MV-4-11 (cell line): ENCODE data around the gene CFAP299.
"Not testable (repeated sequence)": the region's sequence is repeated elsewhere in the genome, so short reads cannot be mapped to it uniquely, and the experiment has no call there.

ENCODE experiments used
- DNase-seq: peaks from one replicate; lab custom pipeline; 2025; lab: John Stamatoyannopoulos, UW

The CFAP299 gene

DNA sequence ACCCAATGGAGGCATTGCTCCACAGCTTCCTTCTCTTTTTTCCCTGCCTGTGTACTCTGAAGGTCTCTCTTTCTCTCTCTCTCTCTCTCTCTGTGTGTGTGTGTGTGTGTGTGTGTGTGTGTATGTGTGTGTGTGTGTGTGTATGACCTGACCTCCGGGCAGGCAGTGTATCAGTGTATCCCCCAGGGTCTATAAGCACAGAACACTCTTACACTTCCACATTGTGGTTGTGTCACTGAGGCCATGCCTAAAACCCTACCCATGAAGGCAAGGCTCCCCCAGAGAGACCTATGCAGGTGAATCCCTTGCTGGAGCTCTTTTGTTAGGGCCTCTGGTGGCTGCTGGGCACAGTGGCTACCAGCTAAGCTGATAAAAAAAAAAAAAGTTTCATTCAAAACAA, 394.6 kb downstream of the CFAP299 start:
- DNase-seq = no peak

DNA sequence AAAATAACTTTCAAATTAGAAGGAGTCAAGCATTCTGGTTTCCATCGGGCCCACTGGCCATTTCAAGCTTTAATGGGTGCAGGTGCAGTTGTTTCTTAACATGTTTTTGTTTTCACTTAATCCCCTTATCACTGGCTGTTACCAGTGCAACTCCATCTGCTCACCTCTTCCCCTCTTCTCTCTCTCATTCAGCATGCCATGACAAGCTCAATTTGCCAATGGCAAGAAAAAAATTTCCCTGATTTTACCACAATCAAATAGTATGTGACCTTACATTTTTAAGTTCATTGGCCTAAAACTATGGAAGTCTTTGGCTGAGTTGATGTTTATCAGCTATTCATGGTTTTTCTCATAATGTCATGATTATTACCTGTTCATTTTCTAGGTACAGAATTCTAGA, 395.9 kb downstream of the CFAP299 start:
- DNase-seq = no peak

- no peak for DNase-seq
These were observed 396.5 kb downstream of the CFAP299 start for GRCh38 chr4:80732010-80732409.

GRCh38 chr4:80740375-80740774, 404.8 kb downstream of the CFAP299 start:
- DNase-seq = no peak

- not testable (repeated sequence) for DNase-seq
These were observed 414.0 kb downstream of the CFAP299 start for GRCh38 chr4:80749558-80749957.

GRCh38 chr4:80751200-80751599, 415.7 kb downstream of the CFAP299 start:
- no peak for DNase-seq

DNA sequence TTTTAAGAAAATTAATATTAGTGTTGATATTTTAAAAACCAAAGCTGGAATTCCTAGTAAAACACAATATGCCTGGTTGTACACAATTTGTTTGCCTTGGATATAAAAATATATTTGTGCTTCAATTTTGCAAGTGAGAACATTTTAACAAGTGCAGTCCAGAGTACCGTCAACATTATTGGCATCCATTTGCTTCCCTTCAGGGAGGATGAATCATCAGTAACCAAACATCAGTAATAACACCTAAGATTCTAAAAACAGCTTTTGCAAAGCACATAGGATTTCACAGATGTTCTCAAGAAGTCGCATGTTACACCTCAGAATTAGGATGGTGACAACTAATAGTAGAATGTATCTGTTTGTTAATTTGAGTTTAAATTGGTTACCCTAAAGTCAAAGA, 432.4 kb downstream of the CFAP299 start:
- no peak for DNase-seq

DNA sequence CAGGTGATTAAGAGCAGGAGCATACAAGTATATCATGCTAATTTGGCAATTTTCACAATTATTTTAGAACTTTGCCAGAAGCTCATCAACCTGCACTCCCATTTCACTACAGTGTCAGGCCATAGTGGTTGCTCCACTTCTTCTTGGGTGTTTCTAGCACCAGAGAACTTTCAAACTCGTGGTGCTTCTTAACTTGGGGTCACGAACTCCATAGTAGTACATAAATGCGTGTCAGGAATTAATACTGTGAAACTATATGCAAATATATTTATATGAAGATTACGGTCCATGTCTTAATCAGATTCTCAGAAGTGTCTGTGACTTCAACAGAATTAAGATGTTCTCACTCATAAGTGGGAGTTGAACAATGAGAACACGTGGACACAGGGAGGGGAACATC, 440.6 kb downstream of the CFAP299 start:
- DNase-seq = no peak

DNA sequence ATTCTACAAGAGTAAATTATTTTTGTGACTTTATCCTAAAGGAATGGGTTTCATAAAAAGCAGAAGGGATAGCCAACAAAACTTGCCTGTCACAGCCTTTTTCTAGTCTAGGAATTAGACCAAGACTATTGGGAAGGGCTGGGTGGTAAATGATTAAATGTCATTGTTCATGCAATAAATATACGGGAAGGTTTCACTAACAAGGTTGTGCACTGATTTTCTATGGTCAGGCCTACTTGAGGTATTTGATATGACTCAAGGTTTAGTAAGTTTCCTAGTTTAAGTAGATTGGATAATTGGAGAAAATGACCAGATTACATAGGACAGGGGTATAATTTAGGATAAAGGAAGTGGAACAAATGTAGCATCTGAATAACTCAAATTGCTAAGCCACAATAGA, 445.9 kb downstream of the CFAP299 start:
- DNase-seq = no peak

DNA sequence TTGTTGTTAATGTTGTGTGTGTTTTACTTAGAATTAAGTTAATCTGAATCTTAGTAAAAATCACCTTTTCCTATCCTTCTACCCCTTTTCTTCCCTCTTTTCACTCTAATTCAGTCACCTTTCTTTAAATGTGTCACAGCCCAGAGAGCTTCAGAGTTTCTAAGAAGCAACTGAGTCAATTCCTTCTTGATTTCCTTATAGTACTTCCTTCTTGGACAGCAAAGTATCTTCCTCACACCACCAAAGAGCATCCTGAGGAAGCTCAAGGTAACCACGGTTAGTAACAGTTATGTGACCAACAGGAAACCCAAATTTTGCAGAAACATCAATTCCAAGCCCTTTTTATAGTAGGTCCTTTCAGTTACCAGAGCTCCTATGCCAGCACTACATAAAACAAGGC, 451.8 kb downstream of the CFAP299 start:
- DNase-seq = no peak

DNA sequence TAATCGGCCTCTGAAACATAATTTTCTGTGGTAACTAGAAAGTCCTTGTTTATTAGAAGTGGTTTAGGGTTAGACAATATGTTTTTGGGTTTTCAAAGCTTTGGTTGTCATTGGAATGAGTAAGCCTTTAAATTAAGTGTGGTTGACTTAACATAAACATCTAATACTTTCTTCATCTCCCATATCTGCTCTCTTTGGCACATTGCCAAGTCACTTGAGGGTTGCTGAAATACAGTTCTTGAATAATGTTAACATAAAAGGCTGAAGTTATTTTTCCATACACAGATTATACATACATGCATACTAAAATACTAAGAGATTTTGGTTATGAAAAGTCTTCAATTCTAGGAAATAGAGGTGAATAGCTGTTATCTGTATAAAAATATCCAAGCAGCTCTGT, 453.3 kb downstream of the CFAP299 start:
- no peak for DNase-seq

DNA sequence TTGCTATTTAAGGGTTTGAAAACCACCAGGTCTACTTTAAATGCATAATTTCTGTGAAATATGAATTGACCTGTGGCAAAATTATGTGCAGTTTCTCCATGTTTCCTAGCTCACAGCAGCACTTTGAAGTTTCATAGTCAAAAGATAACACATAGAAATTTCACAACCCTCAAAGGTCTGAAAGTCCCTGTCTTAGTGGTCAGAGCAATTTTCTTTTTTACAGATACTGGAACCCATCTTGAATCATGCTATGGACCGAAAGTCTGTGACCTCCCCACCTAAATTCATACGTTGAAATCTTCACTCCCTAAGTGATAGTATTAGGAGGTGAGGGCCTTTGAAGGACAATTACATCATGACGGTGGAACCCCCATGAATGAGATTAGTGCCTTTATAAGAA, 454.6 kb downstream of the CFAP299 start:
- no peak for DNase-seq

GRCh38 chr4:80793660-80794059, 458.1 kb downstream of the CFAP299 start:
- not testable (repeated sequence) for DNase-seq

- DNase-seq = no peak
These were observed 462.6 kb downstream of the CFAP299 start for GRCh38 chr4:80798082-80798481.

DNA sequence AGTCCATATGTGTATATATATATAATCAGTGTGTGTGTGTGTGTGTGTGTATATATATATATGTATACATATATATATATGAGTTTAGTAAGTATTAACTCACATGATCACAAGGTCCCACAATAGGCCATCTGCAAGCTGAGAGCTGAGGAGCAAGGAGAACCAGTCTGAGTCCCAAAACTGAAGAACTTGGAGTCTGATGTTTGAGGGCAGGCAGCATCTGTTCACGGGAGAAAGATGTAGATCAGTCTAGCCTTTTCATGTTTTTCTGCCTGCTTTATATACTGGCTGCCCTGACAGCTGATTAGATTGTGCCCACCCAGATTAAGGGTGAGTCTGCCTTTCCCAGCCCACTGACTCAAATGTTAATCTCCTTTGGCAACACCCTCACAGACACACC, 465.2 kb downstream of the CFAP299 start:
- not testable (repeated sequence) for DNase-seq

DNA sequence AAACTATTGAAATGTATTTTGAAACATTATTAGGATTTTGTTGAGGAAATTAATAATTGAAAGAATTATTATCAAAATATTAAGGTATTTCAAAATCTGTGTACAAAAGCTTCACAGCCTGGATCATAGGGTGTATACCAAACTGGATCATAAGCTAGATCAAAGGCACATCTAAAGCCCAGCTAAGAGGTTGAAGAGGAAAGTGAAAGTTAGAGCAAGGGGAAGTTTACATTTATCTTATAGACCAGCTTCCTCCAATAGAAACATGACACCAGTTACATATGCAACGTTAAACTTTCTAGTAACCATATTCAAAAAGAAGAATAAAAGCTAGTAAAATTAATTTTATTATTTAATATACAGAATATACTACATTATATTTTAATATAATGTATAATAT, 467.8 kb downstream of the CFAP299 start:
- no peak for DNase-seq

GRCh38 chr4:80806472-80806871, 470.9 kb downstream of the CFAP299 start:
- no peak for DNase-seq

- no peak for DNase-seq
These were observed 473.7 kb downstream of the CFAP299 start for GRCh38 chr4:80809039-80809729.

DNA sequence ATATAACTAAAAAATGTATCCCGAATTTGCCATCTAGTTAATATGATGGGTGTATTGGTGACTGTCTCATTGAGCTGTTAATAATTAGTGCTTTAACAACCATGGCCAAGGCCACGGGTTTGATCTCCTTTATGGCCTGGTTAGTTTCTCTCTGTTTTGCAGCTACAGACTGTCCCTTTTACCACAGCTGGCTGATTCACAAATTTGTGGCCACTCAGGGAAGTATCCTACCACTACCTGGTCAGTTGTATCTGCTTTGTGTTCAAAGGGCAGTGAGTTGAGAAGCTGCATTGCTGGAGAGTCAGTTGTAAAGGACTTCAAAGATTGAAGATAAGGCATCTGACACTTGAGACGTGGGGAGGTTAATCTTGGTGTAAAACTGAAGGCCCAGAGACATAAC, 475.9 kb downstream of the CFAP299 start:
- DNase-seq = no peak

- DNase-seq = no peak
These were observed 476.6 kb downstream of the CFAP299 start for GRCh38 chr4:80812145-80812544.

GRCh38 chr4:80814266-80814665, 478.7 kb downstream of the CFAP299 start:
- DNase-seq = no peak

- no peak for DNase-seq
These were observed 496.1 kb downstream of the CFAP299 start for GRCh38 chr4:80831383-80832361.

GRCh38 chr4:80839281-80839680, 503.8 kb downstream of the CFAP299 start:
- DNase-seq = no peak
